ENCODE measurements around the gene SCGB3A2. TPM values are rescaled to one million over a fixed set of nuclear protein-coding genes. Genes with fewer than 3 reads are reported as not detected.

The SCGB3A2 gene
- total RNA-seq, 6 experiments from 2014 or later: not detected

DNA sequence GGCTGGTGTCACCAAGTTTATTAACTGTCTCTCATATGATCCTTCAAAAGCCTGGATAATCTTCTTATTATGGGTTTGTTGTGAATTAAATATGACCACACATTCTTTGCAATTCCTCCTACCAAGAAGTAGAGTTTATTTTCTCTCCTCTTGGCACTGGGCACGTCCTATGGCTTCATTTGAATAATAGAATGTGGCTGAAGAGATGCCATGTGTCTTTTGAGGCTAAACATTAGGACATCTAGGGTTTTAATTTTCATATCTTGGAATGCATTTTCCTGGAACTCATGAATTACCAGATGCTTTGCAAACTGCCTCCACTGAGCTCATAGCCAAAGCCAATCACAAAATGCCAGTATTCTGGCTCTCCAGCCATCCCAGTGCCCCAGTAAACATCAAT, 19.9 kb upstream of the SCGB3A2 start:
- 45% methylated on average over 1 of the region's 1 CpG for WGBS (ENCODE audit: insufficient coverage, low coverage, low lambda C conversion rate, missing lambda C conversion rate)
- no peak for ATAC-seq

GRCh38 chr5:147859962-147860640, 18.4 kb upstream of the SCGB3A2 start:
- H3K9me3 ChIP-seq: no peaks in the 10 kb centered on the region
- WGBS (ENCODE audit: insufficient coverage, low coverage, low lambda C conversion rate, missing lambda C conversion rate): 83% methylated on average over 2 of the region's 3 CpGs
- intact Hi-C loops (cut with DNase I): no loop called here
- no peak overlapping the region for H3K27ac ChIP-seq
- no peak for TF ChIP-seq POLR2A (IDR thresholded peaks at IDR 0.05)
- TF ChIP-seq, protein P1, sequence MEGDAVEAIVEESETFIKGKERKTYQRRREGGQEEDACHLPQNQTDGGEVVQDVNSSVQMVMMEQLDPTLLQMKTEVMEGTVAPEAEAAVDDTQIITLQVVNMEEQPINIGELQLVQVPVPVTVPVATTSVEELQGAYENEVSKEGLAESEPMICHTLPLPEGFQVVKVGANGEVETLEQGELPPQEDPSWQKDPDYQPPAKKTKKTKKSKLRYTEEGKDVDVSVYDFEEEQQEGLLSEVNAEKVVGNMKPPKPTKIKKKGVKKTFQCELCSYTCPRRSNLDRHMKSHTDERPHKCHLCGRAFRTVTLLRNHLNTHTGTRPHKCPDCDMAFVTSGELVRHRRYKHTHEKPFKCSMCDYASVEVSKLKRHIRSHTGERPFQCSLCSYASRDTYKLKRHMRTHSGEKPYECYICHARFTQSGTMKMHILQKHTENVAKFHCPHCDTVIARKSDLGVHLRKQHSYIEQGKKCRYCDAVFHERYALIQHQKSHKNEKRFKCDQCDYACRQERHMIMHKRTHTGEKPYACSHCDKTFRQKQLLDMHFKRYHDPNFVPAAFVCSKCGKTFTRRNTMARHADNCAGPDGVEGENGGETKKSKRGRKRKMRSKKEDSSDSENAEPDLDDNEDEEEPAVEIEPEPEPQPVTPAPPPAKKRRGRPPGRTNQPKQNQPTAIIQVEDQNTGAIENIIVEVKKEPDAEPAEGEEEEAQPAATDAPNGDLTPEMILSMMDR (IDR thresholded peaks at IDR 0.05): no peak
- H3K4me3 ChIP-seq: no peak overlapping the region
- H3K4me1 ChIP-seq: peaks cover 0 to 5% (median 0%) of the 10 kb centered on the region in 4 donors
- ATAC-seq (peak in 1 of 4 donors; percentile 9), DNase-seq (no peak)
- no peaks in the 10 kb centered on the region for H3K36me3 ChIP-seq
- no peaks in the 10 kb centered on the region for H3K27me3 ChIP-seq

More for the DNA sequence above, 19.9 kb upstream of the SCGB3A2 start:
- H3K9me3 ChIP-seq: no peaks in the 10 kb centered on the region
- intact Hi-C loops (cut with DNase I): no loop called here
- H3K36me3 ChIP-seq: no peaks in the 10 kb centered on the region
- TF ChIP-seq, protein P1 (IDR thresholded peaks at IDR 0.05): no peak
- no peak for TF ChIP-seq POLR2A (IDR thresholded peaks at IDR 0.05)
- H3K27me3 ChIP-seq: no peaks in the 10 kb centered on the region
- peaks cover 0 to 5% (median 0%) of the 10 kb centered on the region in 4 donors for H3K4me1 ChIP-seq
- DNase-seq: no peak
- no peak overlapping the region for H3K4me3 ChIP-seq
- H3K27ac ChIP-seq: no peak overlapping the region

GRCh38 chr5:147860641-147861025, 17.9 kb upstream of the SCGB3A2 start:
- WGBS (ENCODE audit: insufficient coverage, low coverage, low lambda C conversion rate, missing lambda C conversion rate): 17% methylated on average over 1 of the region's 1 CpG
- ATAC-seq (peak; percentile 91 to 95 (median 92)), DNase-seq (no peak)
- no peak overlapping the region for H3K4me3 ChIP-seq
- H3K27ac ChIP-seq: no peak overlapping the region
- no peak for TF ChIP-seq POLR2A (IDR thresholded peaks at IDR 0.05)
- TF ChIP-seq, protein P1 (IDR thresholded peaks at IDR 0.05): no peak
- H3K27me3 ChIP-seq: no peaks in the 10 kb centered on the region
- no peaks in the 10 kb centered on the region for H3K36me3 ChIP-seq
- peaks cover 0 to 5% (median 0%) of the 10 kb centered on the region in 4 donors for H3K4me1 ChIP-seq
- intact Hi-C loops (cut with DNase I): no loop called here
- no peaks in the 10 kb centered on the region for H3K9me3 ChIP-seq

- H3K4me3 ChIP-seq: no peak overlapping the region
- DNase-seq (no peak), ATAC-seq (no peak)
- intact Hi-C loops (cut with DNase I): no loop called here
- no peak overlapping the region for H3K27ac ChIP-seq
- 72% methylated on average over 3 of the region's 3 CpGs for WGBS (ENCODE audit: insufficient coverage, low coverage, low lambda C conversion rate, missing lambda C conversion rate)
- H3K27me3 ChIP-seq: no peaks in the 10 kb centered on the region
- no peaks in the 10 kb centered on the region for H3K9me3 ChIP-seq
- H3K36me3 ChIP-seq: no peaks in the 10 kb centered on the region
- peaks cover 0 to 5% (median 0%) of the 10 kb centered on the region in 4 donors for H3K4me1 ChIP-seq
- TF ChIP-seq, protein P1 (IDR thresholded peaks at IDR 0.05): no peak
- no peak for TF ChIP-seq POLR2A (IDR thresholded peaks at IDR 0.05)
Observed at GRCh38 chr5:147863454-147864158, 14.9 kb upstream of the SCGB3A2 start.

Data from right lobe of liver (tissue), 6 donors.